ENCODE data around the gene WARS2. TPM values are rescaled to one million over a fixed set of nuclear protein-coding genes. Genes with fewer than 3 reads are reported as not detected.

WARS2 gene
- total and polyA plus RNA-seq, 7 donors, result 3.4 to 10.8 (median 7.8) TPM

DNA sequence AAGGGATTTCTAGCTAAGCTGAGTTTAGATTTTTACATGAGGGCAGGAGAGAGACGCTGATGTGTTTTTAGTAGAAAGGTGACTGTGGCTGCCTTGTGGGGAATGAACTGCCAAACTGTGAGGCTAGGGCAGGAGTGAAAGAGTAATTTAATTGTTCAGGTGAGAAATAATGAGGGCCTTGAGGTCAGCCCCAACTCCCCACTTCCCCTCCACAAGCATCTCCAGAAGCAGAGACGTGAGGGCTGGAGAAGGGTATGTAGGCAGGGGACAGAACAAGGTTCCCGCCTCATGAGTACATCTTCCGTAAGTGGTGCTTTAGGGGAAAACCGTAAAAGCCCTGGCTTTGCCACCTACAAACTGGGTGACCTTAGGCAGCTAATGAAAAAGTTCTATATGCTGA is 70.8 kb downstream of the WARS2 start:
- H3K27ac ChIP-seq, result no peak overlapping the region
- H3K9me3 ChIP-seq, result no peaks in the 10 kb centered on the region
- WGBS, 3 donors, result 76 to 95% (median 78%) methylated on average over 5 of the region's 5 CpGs
- intact Hi-C loops (cut with DNase I), result no loop called here
- no peaks in the 10 kb centered on the region for H3K36me3 ChIP-seq (ENCODE audit: insufficient read depth in 1 of 2, low read depth in 1 of 2)
- TF ChIP-seq CTCF (IDR thresholded peaks at IDR 0.05), result no peak
- no peaks in the 10 kb centered on the region for H3K4me1 ChIP-seq
- DNase-seq, result no peak
- H3K4me3 ChIP-seq, result no peak overlapping the region
- ATAC-seq, result no peak
- H3K27me3 ChIP-seq (ENCODE audit: insufficient read depth in 3 of 3, low read length in 2 of 3), result no peaks in the 10 kb centered on the region

GRCh38 chr1:119068427-119068826 is 72.0 kb downstream of the WARS2 start:
- intact Hi-C loops (cut with DNase I), result no loop called here

GRCh38 chr1:119061700-119062099 is 78.8 kb downstream of the WARS2 start:
- intact Hi-C loops (cut with DNase I), result no loop called here
- ATAC-seq, result no peak
- no peak for DNase-seq
- no peak for TF ChIP-seq CTCF (IDR thresholded peaks at IDR 0.05)
- no peak overlapping the region for H3K4me3 ChIP-seq
- H3K36me3 ChIP-seq (ENCODE audit: insufficient read depth in 1 of 2, low read depth in 1 of 2), result peaks cover 0 to 5% of the 10 kb centered on the region in 2 donors
- no peak overlapping the region for H3K27ac ChIP-seq
- H3K4me1 ChIP-seq, result no peaks in the 10 kb centered on the region
- no peaks in the 10 kb centered on the region for H3K9me3 ChIP-seq
- H3K27me3 ChIP-seq (ENCODE audit: insufficient read depth in 3 of 3, low read length in 2 of 3), result no peaks in the 10 kb centered on the region

More at GRCh38 chr1:119068427-119068826, 72.0 kb downstream of the WARS2 start:
- Histone ChIP-seq H3K4me3 (no peak overlapping the region), H3K4me1 (no peaks in the 10 kb centered on the region), H3K27ac (no peak overlapping the region), H3K9me3 (no peaks in the 10 kb centered on the region), H3K36me3 (ENCODE audit: insufficient read depth in 1 of 2, low read depth in 1 of 2) (no peaks in the 10 kb centered on the region), H3K27me3 (ENCODE audit: insufficient read depth in 3 of 3, low read length in 2 of 3) (no peaks in the 10 kb centered on the region)
- no peak for TF ChIP-seq CTCF (IDR thresholded peaks at IDR 0.05)
- DNase-seq, result no peak
- WGBS, 3 donors, result 73 to 84% (median 80%) methylated on average over 4 of the region's 4 CpGs
- ATAC-seq, result no peak

- DNase-seq (no peak), ATAC-seq (no peak)
- Histone ChIP-seq H3K27ac (no peak overlapping the region), H3K4me1 (no peaks in the 10 kb centered on the region), H3K27me3 (ENCODE audit: insufficient read depth in 3 of 3, low read length in 2 of 3) (no peaks in the 10 kb centered on the region), H3K9me3 (no peaks in the 10 kb centered on the region), H3K36me3 (ENCODE audit: insufficient read depth in 1 of 2, low read depth in 1 of 2) (peaks cover 0 to 5% of the 10 kb centered on the region in 2 donors), H3K4me3 (no peak overlapping the region)
- no peak for TF ChIP-seq CTCF (IDR thresholded peaks at IDR 0.05)
- WGBS, 3 donors, result 96 to 100% (median 99%) methylated on average over 2 of the region's 2 CpGs
- intact Hi-C loops (cut with DNase I), result no loop called here
Observed at GRCh38 chr1:119055568-119055967, 84.9 kb downstream of the WARS2 start.

- intact Hi-C loops (cut with DNase I), result no loop called here
Observed at GRCh38 chr1:119053917-119054316, 86.5 kb downstream of the WARS2 start.

More at GRCh38 chr1:119053917-119054316, 86.5 kb downstream of the WARS2 start:
- TF ChIP-seq CTCF (IDR thresholded peaks at IDR 0.05), result no peak
- Histone ChIP-seq H3K36me3 (ENCODE audit: insufficient read depth in 1 of 2, low read depth in 1 of 2) (peaks cover 0 to 5% of the 10 kb centered on the region in 2 donors), H3K27me3 (ENCODE audit: insufficient read depth in 3 of 3, low read length in 2 of 3) (no peaks in the 10 kb centered on the region), H3K4me1 (no peaks in the 10 kb centered on the region), H3K27ac (no peak overlapping the region), H3K4me3 (no peak overlapping the region), H3K9me3 (no peaks in the 10 kb centered on the region)
- DNase-seq (no peak), ATAC-seq (no peak)
- 95 to 100% (median 97%) methylated on average over 1 of the region's 1 CpG for WGBS, 3 donors
